SH-SY5Y (cell line): ENCODE data around the gene MICALL2.

ENCODE experiments used
- GATA2 ChIP-seq: IDR thresholded peaks from 2 replicates; pipeline ENCODE4 v1.6.1; 2011; ENCODE audit warnings: mild to moderate bottlenecking, low read depth, low read length
- GATA3 ChIP-seq: IDR thresholded peaks from 2 replicates; pipeline ENCODE4 v1.6.1; 2011; ENCODE audit warnings: low read depth, mild to moderate bottlenecking, low read length, moderate library complexity

GRCh38 chr7:1404898-1405548 is 54.2 kb downstream of the MICALL2 start:
- TF ChIP-seq GATA2 (no peak), GATA3 (no peak)
